H9 (cell line): Measurements from ENCODE around the gene PGA3. TPM values are rescaled to one million over a fixed set of nuclear protein-coding genes. Genes with fewer than 3 reads are reported as not detected.

ENCODE experiments used
- DNase-seq: peaks from one replicate; pipeline ENCODE4 v3.0.0-alpha.2; 2017
- H2AFZ ChIP-seq: one replicate; pipeline ENCODE4 v1.6.1; 2013; ENCODE audit warnings: mild to moderate bottlenecking, low read length, control low read depth, moderate library complexity
- H2AK5ac ChIP-seq: 2 replicates; pipeline ENCODE4 v1.6.1; 2013; ENCODE audit warnings: low read length, control low read depth, mixed read lengths; ENCODE audit not compliant: insufficient read length
- H2BK120ac ChIP-seq: one replicate; pipeline ENCODE4 v1.6.1; 2013; ENCODE audit warnings: low read depth, mild to moderate bottlenecking, low read length, control low read depth, inconsistent platforms; ENCODE audit not compliant: poor library complexity, severe bottlenecking
- H2BK12ac ChIP-seq: 2 replicates; pipeline ENCODE4 v1.6.1; 2013; ENCODE audit warnings: low read length, control low read depth, mixed read lengths, low read depth; ENCODE audit not compliant: insufficient read length
- H2BK15ac ChIP-seq: 2 replicates; pipeline ENCODE4 v1.6.1; 2013; ENCODE audit warnings: low read depth, low read length, control low read depth
- H2BK20ac ChIP-seq: one replicate; pipeline ENCODE4 v1.6.1; 2013; ENCODE audit warnings: low read depth, mild to moderate bottlenecking, low read length, control low read depth, inconsistent platforms; ENCODE audit not compliant: poor library complexity, severe bottlenecking
- H2BK5ac ChIP-seq: 2 replicates; pipeline ENCODE4 v1.6.1; 2013; ENCODE audit warnings: low read length, control low read depth, mixed read lengths; ENCODE audit not compliant: insufficient read length
- H3K14ac ChIP-seq: 2 replicates; pipeline ENCODE4 v1.6.1; 2013; ENCODE audit warnings: low read length, control low read depth; ENCODE audit not compliant: insufficient read depth
- H3K18ac ChIP-seq: 2 replicates; pipeline ENCODE4 v1.6.1; 2013; ENCODE audit warnings: low read depth, mild to moderate bottlenecking, mixed read lengths, low read length, control low read depth; ENCODE audit not compliant: insufficient read length
- H3K23ac ChIP-seq: 2 replicates; pipeline ENCODE4 v1.6.1; 2013; ENCODE audit warnings: low read length, control low read depth, mixed read lengths, low read depth; ENCODE audit not compliant: insufficient read length
- H3K23me2 ChIP-seq: 2 replicates; pipeline ENCODE4 v1.6.1; 2013; ENCODE audit warnings: low read depth, mild to moderate bottlenecking, mixed read lengths, low read length, control low read depth; ENCODE audit not compliant: insufficient read length, poor library complexity, severe bottlenecking
- H3K27ac ChIP-seq: 2 replicates; pipeline ENCODE4 v1.5.1; 2013; ENCODE audit warnings: low read length, control low read depth, mixed read lengths, low read depth; ENCODE audit not compliant: insufficient read length
- H3K27me3 ChIP-seq: 2 replicates; pipeline ENCODE4 v1.6.1; 2013; ENCODE audit warnings: low read length, control low read depth, inconsistent platforms; ENCODE audit not compliant: insufficient read depth
- H3K4ac ChIP-seq: 2 replicates; pipeline ENCODE4 v1.6.1; 2013; ENCODE audit warnings: low read depth, mild to moderate bottlenecking, control low read depth, inconsistent platforms, low read length, moderate library complexity
- H3K4me1 ChIP-seq: 2 replicates; pipeline ENCODE4 v1.6.1; 2013; ENCODE audit warnings: low read length, control low read depth, inconsistent platforms; ENCODE audit not compliant: insufficient read depth
- H3K4me2 ChIP-seq: 2 replicates; pipeline ENCODE4 v1.6.1; 2013; ENCODE audit warnings: low read length, control low read depth, mixed read lengths; ENCODE audit not compliant: insufficient read length, insufficient read depth
- H3K56ac ChIP-seq: 2 replicates; pipeline ENCODE4 v1.6.1; 2013; ENCODE audit warnings: low read depth, mild to moderate bottlenecking, mixed read lengths, low read length, control low read depth; ENCODE audit not compliant: insufficient read length
- H3K79me1 ChIP-seq: 2 replicates; pipeline ENCODE4 v1.6.1; 2013; ENCODE audit warnings: low read depth, mild to moderate bottlenecking, moderate library complexity, low read length, control low read depth, inconsistent platforms; ENCODE audit not compliant: insufficient read depth, poor library complexity, severe bottlenecking
- H3K79me2 ChIP-seq: 2 replicates; pipeline ENCODE4 v1.6.1; 2013; ENCODE audit warnings: low read length, control low read depth, inconsistent platforms; ENCODE audit not compliant: insufficient read depth
- H3K9ac ChIP-seq: 2 replicates; pipeline ENCODE4 v1.6.1; 2013; ENCODE audit warnings: low read length, control low read depth, mixed read lengths; ENCODE audit not compliant: insufficient read length; ENCODE audit errors: extremely low read depth
- H3K9me3 ChIP-seq: one replicate; pipeline ENCODE4 v1.6.1; 2013; ENCODE audit warnings: low read depth, low read length, inconsistent platforms; ENCODE audit not compliant: control insufficient read depth
- H3T11ph ChIP-seq: one replicate; pipeline ENCODE4 v1.6.1; 2013; ENCODE audit warnings: mild to moderate bottlenecking, low read length, control low read depth, inconsistent platforms
- H4K20me1 ChIP-seq: one replicate; pipeline ENCODE4 v1.6.1; 2013; ENCODE audit not compliant: control insufficient read depth, insufficient read length, insufficient read depth
- H4K5ac ChIP-seq: 2 replicates; pipeline ENCODE4 v1.6.1; 2013; ENCODE audit warnings: low read depth, mild to moderate bottlenecking, mixed read lengths, low read length, control low read depth; ENCODE audit not compliant: insufficient read length
- H4K8ac ChIP-seq: replicated peaks from 2 replicates; pipeline ENCODE4 v1.6.1; 2013; ENCODE audit warnings: low read length, control low read depth, mixed read lengths, low read depth; ENCODE audit not compliant: insufficient read length
- H4K91ac ChIP-seq: 2 replicates; pipeline ENCODE4 v1.6.1; 2013; ENCODE audit warnings: low read depth, mild to moderate bottlenecking, moderate library complexity, mixed read lengths, low read length, control low read depth; ENCODE audit not compliant: insufficient read length
- H3K27ac Mint-ChIP-seq, 3 experiments: 2 replicates in 2 of 3; 3 replicates in 1 of 3; pipeline ENCODE4 v1.8.0; 2020 to 2021; ENCODE audit warnings: mixed read lengths in 3 of 3, mild to moderate bottlenecking in 1 of 3, moderate library complexity in 1 of 3
- H3K27me3 Mint-ChIP-seq: 2 replicates; pipeline ENCODE4 v1.8.0; 2021; ENCODE audit warnings: low read depth, mild to moderate bottlenecking, moderate library complexity, mixed read lengths
- H3K36me3 Mint-ChIP-seq, 3 experiments: 2 replicates in 2 of 3; 3 replicates in 1 of 3; pipeline ENCODE4 v1.8.0; 2020 to 2021; ENCODE audit warnings: low read depth in 3 of 3, mixed read lengths in 3 of 3; ENCODE audit not compliant: insufficient read depth in 1 of 3
- H3K4me1 Mint-ChIP-seq, 2 experiments: 2 replicates each; pipeline ENCODE4 v1.8.0; 2020; ENCODE audit warnings: mixed read lengths in 2 of 2
- H3K4me3 Mint-ChIP-seq, 2 experiments: 2 replicates in 1 of 2; 3 replicates in 1 of 2; pipeline ENCODE4 v1.8.0; 2020 to 2021; ENCODE audit warnings: mild to moderate bottlenecking in 2 of 2, mixed read lengths in 2 of 2, moderate library complexity in 1 of 2
- H3K9me3 Mint-ChIP-seq, 2 experiments: 2 replicates in 1 of 2; 3 replicates in 1 of 2; pipeline ENCODE4 v1.8.0; 2020; ENCODE audit warnings: mild to moderate bottlenecking in 2 of 2, mixed read lengths in 2 of 2, moderate library complexity in 1 of 2
- WGBS: extraction: QIAGEN DNeasy Blood & Tissue Kit; methylation state at CpG from one replicate; pipeline ENCODE4 v1.1.7; 2013; ENCODE audit warnings: missing lambda C conversion rate, low lambda C conversion rate, mixed read lengths; ENCODE audit not compliant: insufficient read length; ENCODE audit errors: extremely low coverage; 5-methylcytosine and 5-hydroxymethylcytosine counted together
- total RNA-seq: library from RNA; stranded (reverse); gene quantifications from 2 replicates; pipeline ENCODE4 v1.2.1, GENCODE V29; 2021
- TF ChIP-seq, protein P1 (sequence below): fragments of 200-600 bp; sonication (generic); conservative IDR thresholded peaks from 3 replicates; pipeline ENCODE4 v1.8.0; 2021; ENCODE audit warnings: antibody characterized with exemption, mild to moderate bottlenecking

The PGA3 gene
- total RNA-seq, 1 experiment from 2014 or later: not detected

DNA sequence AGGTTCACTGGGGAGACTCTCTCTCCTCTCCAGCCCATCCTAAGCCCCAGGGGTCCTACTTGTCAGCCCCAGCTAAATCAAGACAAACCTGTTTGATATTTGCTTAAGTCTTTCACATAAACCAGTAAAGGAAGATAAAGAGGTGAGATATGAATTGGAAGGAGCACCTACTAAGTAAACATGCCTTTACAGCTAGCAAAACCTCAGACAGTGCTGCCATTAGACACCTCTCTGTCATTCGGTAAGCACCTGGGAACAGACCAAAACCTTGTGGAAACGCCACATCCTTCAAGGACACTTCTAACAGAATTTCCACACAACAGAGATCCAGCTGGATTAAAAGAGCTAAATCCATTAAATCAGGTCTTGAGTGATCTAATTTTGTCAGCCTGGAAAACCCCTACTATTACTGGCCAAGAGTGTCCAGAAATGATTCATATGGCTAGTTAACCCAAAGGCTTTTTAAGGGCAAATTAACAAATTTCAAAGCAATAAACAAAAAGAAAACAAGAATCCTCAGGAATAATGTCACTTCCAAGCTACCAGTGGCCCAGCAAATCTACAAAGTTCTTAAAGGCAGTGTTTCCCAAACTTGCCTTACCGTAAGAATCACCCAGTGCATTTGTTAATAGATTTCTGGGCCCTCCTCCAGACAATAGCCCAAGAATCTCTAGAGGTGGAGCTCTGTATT is 44.5 kb upstream of the PGA3 start:
- Histone ChIP-seq H4K91ac (no peak overlapping the region), H3K56ac (no peak overlapping the region), H3K27ac (no peak overlapping the region), H2BK12ac (no peak overlapping the region), H2AFZ (no peak overlapping the region), H3T11ph (no peak overlapping the region), H3K79me2 (peaks cover 1% of the 10 kb centered on the region; the same call in 1 of the 2 replicates), H3K4ac (no peak overlapping the region), H2BK5ac (no peak overlapping the region), H4K8ac (no peak overlapping the region), H4K20me1 (no peaks in the 10 kb centered on the region), H3K23ac (no peak overlapping the region), H2BK20ac (no peak overlapping the region), H4K5ac (no peak overlapping the region), H2AK5ac (no peak overlapping the region), H3K14ac (no peak overlapping the region), H3K9ac (no peak overlapping the region), H2BK15ac (no peak overlapping the region), H3K27me3 (no peaks in the 10 kb centered on the region), H3K23me2 (no peaks in the 10 kb centered on the region), H3K79me1 (no peaks in the 10 kb centered on the region), H3K4me1 (no peaks in the 10 kb centered on the region), H3K4me2 (no peak overlapping the region), H2BK120ac (no peak overlapping the region), H3K18ac (no peak overlapping the region), H3K9me3 (no peaks in the 10 kb centered on the region)
- peak overlapping the region in 1 of 3 experiments; percentile 43; a peak in 2 of 7 replicates for H3K27ac Mint-ChIP-seq
- H3K27me3 Mint-ChIP-seq: no peaks in the 10 kb centered on the region
- peaks cover 9 to 26% (median 20%) of the 10 kb centered on the region in 3 experiments for H3K36me3 Mint-ChIP-seq
- no CpG with 5 or more reads among the region's 3 CpGs for WGBS
- H3K4me3 Mint-ChIP-seq: no peak overlapping the region
- peaks cover 25 to 35% of the 10 kb centered on the region in 2 experiments for H3K4me1 Mint-ChIP-seq
- TF ChIP-seq, protein P1, sequence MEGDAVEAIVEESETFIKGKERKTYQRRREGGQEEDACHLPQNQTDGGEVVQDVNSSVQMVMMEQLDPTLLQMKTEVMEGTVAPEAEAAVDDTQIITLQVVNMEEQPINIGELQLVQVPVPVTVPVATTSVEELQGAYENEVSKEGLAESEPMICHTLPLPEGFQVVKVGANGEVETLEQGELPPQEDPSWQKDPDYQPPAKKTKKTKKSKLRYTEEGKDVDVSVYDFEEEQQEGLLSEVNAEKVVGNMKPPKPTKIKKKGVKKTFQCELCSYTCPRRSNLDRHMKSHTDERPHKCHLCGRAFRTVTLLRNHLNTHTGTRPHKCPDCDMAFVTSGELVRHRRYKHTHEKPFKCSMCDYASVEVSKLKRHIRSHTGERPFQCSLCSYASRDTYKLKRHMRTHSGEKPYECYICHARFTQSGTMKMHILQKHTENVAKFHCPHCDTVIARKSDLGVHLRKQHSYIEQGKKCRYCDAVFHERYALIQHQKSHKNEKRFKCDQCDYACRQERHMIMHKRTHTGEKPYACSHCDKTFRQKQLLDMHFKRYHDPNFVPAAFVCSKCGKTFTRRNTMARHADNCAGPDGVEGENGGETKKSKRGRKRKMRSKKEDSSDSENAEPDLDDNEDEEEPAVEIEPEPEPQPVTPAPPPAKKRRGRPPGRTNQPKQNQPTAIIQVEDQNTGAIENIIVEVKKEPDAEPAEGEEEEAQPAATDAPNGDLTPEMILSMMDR: no peak
- H3K9me3 Mint-ChIP-seq: peaks cover 3 to 11% of the 10 kb centered on the region in 2 experiments; a peak in 3 of 5 replicates
- DNase-seq: no peak
